Hematopoietic multipotent progenitor cell treated with erythropoietin and hydrocortisone succinate and interleukin-3 and kit ligand, for 15 days (in vitro differentiated cells): ENCODE data around the gene ZNF154.

Experiments used
- DNase-seq: peaks from one replicate; pipeline ENCODE4 v3.0.0-alpha.2; 2015; ENCODE audit warnings: low spot score

ZNF154 gene

DNA sequence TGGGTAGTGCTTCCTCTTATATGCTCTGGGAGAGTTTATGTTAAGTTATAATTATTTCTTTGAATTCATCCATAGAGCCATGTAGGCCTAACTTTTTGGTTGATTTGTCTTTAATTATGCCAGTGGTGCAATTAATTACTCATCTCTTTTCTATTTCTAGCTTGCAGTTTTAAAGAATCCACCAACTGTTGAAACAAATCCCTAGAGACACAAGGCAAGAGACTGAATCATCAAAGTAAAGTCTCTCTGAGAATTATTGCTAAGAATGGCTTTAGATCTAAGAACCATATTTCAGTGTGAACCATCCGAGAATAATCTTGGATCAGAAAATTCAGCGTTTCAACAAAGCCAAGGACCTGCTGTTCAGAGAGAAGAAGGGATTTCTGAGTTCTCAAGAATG is 33.1 kb downstream of the ZNF154 start:
- DNase-seq: no peak

DNA sequence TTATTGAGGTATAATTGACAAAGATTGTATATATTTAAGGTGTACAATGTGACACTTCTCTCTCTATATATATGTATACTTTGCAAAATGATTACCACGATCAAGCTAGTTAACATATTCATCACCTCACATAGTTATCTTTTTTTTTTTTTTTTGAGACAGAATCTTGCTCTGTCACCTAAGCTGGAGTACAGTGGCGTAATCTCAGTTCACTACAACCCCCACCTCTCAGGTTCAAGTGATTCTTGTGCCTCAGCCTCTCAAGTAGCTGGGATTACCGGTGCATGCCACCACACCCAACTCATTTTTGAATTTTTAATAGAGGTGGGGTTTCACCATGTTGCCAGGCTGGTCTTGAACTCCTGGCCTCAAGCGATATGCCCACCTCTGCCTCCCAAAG is 36.5 kb downstream of the ZNF154 start:
- DNase-seq: no peak

DNA sequence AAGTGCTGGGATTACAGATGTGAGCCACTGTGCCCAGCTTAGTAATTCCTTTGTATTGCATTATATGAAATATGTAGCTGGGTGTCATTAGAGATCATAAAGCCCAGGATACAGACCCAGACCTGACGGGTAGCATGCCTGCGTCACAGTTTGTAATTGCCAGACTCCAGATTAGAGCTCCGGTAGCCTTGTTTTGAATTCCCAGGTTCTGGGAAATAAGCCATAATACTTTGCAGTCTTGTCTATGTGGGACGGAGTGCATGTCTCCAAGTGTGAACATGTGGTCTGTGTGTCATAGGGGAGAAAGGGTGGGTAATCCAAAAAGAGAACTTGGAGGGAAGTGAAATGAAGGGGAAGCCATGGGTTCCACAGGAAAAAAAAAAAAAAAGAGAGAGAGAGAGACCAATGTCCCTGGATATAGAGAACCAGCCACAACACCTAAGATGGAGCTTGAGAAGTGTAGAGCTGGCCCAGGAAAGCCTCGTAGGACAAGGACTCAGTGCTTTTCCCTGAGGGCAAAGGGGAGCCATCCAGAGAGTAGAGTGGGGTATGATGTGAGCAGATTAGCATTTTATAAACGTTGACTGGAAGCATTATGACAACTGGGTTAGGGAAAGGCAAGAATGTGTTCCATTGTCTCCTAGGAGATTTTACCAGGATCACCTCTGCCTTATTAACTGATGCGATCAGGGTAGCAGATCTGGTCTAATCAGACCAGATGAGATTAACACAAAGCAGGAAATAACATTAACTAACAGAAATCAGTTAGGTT is 37.7 kb downstream of the ZNF154 start:
- no peak for DNase-seq

DNA sequence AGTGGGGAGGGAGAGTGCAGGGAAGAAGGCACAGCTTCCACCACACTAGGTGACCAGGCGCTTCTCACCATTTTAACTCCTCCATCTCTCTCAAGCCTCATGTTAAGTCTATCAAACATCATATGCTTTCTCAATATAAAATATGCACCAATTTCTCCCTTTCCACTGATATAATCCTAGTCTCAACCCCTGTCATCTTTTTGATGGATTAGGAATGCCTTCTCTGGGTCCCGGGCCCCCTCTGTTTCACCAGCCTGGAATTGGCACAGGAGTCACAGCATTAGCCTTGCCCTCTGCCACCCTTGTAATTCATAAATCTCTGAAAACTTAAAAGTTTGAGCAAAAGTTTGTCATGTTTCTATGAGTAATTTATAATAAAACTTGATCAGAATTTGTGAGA is 40.4 kb downstream of the ZNF154 start, which contains the start of gene ZSCAN4:
Gene ZSCAN4, plus strand, starts transcription at position 301 of the 400 bp plus-strand sequence. CDS start 7,211 bp downstream, outside the sequence.
- DNase-seq: no peak

DNA sequence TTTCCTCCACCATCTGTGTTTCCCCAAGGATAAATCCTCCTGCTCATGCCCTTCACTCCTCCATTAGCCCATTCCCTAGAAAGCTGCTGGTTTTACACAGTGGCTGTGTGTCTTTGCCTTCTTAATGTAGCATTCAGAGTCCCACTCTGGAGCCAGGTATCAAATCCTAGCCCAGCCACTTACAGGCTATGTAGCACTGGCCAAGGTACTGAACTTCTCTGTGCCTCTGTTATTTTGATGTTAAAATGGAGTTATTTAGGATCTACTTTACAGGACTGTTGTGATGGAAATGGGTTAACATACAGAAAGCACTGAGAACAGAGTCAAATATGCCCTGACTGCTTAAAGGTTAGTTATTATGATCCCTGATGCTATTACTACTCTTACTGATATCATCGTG is 41.8 kb downstream of the ZNF154 start:
- no peak for DNase-seq

DNA sequence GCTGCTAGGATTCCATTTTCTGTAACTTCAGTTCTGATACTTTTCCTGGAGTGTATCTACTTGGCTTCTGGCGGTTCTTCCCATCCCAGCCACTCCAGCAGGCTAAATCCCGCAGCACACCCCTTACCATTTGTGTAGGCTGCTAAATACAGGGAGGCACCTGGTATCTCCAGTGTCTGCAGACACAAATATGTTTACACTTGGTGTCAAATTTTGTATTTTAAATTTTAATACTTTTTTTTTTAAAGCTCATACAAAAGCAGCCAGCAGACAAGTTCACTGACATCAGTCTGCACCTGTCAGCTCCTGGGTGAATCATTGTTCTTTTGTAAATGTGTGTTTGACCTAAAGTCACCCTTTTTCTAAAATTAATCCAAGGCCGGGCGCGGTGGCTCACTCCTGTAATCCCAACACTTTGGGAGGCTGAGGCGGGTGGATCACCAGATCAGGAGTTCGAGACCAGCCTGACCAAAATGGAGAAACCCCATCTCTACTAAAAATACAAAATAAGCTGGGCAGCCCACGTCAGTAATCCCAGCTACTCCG is 43.7 kb downstream of the ZNF154 start:
- DNase-seq: no peak

DNA sequence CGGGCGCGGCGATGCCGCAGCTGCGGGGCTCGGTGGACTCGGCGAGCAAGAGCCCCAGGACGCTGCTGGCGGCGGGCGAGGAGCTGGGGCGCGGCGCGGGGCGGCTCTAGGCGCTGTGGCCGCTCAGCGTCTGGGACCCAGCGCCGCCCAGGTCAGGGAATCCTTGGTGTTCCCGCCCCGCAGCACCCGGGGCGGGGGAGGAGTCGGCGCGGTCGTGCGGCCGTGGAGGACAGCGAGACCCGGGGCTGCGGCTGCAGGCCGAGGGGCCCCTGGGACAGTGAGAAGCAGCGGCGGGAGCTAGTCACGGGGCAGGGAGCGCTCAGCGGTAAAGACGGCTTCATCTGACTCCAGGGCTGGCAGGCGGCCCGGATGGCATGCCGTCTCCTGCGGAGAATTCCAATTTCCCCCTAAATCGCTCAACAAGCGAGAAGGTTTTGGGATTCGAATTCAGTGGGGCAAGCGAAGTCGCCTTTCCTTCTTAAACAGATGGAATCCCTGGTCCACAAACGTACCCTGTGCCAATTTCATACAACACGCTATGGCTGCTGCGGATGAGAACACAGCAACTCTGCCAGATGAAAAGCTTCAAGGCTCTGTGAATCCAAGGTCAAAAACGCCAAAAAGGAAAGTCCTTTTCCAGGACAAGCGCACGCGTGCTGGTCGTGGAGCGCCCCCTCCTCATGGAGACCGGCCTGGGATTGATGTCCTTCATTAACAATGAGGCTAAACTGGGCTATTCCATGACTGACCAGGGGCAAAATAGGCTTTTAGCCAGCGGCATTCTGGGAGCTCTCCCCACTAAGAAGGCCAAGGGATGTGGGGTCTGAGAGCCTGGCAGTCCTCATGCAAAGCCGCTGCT is 44.5 kb downstream of the ZNF154 start:
- DNase-seq: no peak

DNA sequence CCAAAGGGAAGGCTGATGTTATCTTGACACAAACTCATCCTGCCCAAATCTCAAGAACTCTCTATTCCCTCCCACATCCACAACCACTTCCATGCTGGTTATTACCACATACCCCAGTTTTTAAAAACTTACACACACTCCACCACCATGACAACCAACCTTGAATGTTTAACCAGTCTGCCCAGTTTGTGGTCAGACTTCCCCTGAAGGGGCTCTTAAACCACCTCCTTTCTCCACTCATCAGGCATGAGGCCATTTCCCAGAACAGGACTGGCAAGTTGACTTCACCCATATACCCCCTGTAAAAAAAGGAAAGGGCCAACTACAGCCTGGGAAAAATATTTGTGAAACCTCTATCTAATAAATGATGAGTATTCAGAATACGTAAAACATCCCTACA is 52.7 kb downstream of the ZNF154 start:
- DNase-seq: no peak

DNA sequence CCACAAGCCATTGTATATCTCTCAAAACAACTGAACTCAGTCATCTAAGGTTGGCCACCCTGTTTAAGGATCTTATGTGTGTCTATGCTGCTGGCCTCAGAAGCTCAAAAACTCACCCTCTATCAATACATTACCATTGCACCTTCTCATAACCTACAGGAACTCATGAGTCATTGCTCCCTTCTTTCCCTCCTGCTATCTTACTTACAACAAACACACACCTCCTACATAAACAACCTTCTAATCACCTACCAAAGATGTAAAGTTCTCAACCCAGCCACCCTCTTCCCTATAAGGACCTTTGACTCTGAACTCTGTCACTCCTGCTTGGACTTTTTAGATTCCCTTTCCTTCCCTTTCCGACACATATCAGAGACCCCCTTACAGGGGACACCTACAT is 53.6 kb downstream of the ZNF154 start:
- DNase-seq: no peak

DNA sequence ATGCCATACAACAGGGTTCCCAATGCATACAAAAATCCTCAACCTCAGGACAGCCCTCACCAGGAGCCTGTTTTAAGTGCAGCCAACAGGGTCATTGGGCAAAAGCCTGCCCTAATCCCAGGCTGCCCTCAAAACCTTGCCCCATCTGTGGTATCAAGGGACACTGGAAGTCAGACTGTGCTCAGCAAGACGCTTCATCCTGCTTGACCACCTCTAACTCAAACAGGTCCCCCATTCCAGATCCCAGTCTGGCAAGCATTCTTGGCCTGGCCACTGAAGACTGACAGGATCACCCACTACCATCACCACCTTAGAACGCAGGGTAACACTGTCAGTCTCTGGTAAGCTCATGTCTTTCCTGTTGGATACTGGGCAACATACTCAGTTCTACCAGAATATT is 55.3 kb downstream of the ZNF154 start:
- DNase-seq: no peak

DNA sequence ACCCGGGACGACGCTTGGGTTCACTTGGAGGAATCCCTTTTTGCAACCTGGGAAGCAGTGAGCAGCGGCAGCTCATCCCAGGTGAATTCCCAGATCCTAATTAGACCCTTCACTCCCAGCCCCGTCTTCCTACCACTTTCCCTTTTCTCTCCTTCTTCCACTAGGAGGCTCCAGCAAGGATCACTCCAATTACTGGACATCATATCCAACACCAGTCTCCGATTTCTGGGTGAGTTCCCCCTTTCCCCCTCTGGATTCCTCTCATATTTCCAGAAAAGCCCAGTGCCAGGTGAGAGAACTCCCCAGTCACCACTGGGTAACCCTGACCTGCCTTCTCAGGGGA is 57.4 kb downstream of the ZNF154 start:
- DNase-seq: no peak

DNA sequence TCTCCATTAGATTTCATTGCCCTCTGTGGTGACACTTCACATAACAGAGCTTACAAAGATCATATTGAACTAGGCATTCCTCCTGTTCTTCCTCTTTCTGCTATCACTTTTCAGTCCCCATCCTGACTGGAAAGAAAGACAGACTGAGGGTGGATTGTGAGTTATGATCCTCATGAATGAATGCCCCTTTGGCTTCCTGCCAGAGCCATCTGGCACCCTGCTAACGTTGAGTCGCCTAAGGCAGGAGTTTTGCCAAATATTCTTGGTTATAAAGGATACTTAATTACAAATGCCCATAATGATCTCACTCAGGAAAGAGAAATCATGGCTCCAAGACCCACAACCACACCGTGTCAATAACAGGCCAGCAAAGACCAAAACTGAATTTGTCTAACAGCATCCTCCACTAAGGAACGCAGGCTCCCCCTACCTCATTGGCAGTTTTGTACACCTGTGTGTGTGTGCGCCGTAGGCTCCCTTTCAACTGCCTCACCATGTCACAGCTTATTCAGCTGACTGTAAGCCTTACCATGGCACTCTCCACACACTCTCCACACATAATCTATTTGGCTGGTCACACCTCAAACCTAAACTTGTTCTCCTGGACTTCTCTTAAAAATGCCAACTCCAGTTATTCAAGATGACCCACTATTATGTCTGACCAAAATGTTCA is 60.5 kb downstream of the ZNF154 start:
- no peak for DNase-seq
